Measurements from ENCODE around the gene PCDH15.

The PCDH15 gene

DNA sequence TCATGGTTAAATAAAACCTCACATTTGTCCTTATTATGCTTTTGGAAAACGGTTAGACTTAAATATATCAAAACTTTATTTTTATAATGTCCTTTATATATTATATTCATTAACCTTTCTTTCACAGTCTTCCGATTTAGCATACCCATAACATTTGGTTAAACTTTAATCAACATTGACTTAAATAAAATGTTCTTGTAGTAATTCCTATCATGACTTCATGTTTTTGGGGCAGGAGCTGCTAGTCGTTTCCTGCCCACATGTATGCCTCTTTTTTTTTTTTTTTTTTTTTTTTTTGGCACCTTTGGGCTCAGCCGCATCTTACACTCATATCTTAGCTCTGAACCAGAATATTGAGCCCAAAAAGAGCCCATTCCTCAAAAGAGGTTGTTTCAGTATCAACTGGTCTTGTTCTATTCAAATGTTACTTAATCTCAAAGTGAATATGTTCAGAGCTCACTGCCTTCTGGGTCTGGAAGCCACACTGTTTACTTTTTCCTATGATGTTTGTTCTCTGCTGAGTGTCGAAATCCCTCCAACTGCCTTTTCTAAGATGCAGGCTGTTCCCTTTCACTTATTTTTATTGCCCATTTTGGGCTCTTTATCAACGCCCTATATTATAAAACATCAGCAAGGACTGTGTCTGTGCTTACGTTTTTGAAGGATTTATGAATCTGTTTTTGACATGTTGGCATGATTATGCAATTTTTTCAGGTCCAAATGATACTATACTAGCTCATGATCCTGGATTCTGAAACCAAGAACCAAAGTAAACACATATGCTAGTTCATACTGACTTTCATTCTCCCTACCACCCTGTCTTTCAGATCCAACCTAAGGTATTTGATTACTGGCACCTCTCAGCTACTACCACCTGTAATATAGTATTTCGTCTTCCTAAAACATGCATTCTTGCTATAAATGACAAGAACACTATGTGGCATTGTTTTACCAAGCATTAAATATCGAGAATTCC is 914.4 kb downstream of the PCDH15 start:
- no peaks in the 10 kb centered on the region for H3K4me1 ChIP-seq (ENCODE audit: insufficient read depth, low read length)
- no peaks in the 10 kb centered on the region for H3K9me3 ChIP-seq (ENCODE audit: control insufficient read depth, insufficient read depth, low read length)
- H3K36me3 ChIP-seq (ENCODE audit: insufficient read depth, low read length), result no peaks in the 10 kb centered on the region
- H3K9ac ChIP-seq (ENCODE audit: low read depth, low read length), result no peak overlapping the region

GRCh38 chr10:53864846-53865245 is 936.2 kb downstream of the PCDH15 start:
- Histone ChIP-seq H3K9ac (ENCODE audit: low read depth, low read length) (no peak overlapping the region), H3K36me3 (ENCODE audit: insufficient read depth, low read length) (no peaks in the 10 kb centered on the region), H3K9me3 (ENCODE audit: control insufficient read depth, insufficient read depth, low read length) (no peaks in the 10 kb centered on the region), H3K4me1 (ENCODE audit: insufficient read depth, low read length) (no peaks in the 10 kb centered on the region)

GRCh38 chr10:53852450-53853175 is 948.4 kb downstream of the PCDH15 start:
- Histone ChIP-seq H3K4me1 (ENCODE audit: insufficient read depth, low read length) (no peaks in the 10 kb centered on the region), H3K9me3 (ENCODE audit: control insufficient read depth, insufficient read depth, low read length) (no peaks in the 10 kb centered on the region), H3K9ac (ENCODE audit: low read depth, low read length) (no peak overlapping the region), H3K36me3 (ENCODE audit: insufficient read depth, low read length) (no peaks in the 10 kb centered on the region)

- no peaks in the 10 kb centered on the region for H3K36me3 ChIP-seq (ENCODE audit: insufficient read depth, low read length)
- H3K9me3 ChIP-seq (ENCODE audit: control insufficient read depth, insufficient read depth, low read length), result no peaks in the 10 kb centered on the region
- H3K4me1 ChIP-seq (ENCODE audit: insufficient read depth, low read length), result peaks cover 4% of the 10 kb centered on the region
- H3K9ac ChIP-seq (ENCODE audit: low read depth, low read length), result no peak overlapping the region
Measured at GRCh38 chr10:53846809-53847208, 954.2 kb downstream of the PCDH15 start.

DNA sequence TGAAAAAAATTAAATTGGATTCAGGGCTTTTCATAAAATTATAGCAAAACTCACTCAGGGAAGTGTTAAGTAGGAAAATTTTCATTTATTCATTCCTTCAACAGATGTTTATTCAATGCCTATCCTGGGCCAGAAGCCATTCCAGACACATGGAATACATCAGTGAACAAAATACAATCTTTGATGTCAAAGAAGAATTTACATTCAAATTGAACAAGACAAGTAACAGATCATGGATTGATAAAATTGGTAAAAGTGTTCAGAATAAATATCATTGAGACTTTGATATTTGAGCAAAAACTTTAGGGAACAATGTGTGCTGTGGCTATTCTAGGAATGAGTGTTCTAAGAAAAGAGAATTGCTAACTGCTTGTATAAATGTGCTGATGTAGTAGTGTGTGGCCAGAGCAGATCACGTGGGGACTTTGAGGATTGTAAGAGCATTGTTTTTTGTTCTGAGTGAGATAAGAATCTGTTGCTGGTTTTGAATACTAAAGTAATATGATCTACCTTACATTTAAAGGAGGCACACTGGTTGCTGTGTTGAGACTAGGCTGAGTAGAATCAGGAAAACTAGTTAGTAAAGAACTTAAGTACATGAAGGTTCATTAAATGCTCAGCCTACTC is 957.2 kb downstream of the PCDH15 start:
- Histone ChIP-seq H3K9me3 (ENCODE audit: control insufficient read depth, insufficient read depth, low read length) (no peaks in the 10 kb centered on the region), H3K9ac (ENCODE audit: low read depth, low read length) (no peak overlapping the region)

GRCh38 chr10:53841483-53842145 is 959.4 kb downstream of the PCDH15 start:
- Histone ChIP-seq H3K9me3 (ENCODE audit: control insufficient read depth, insufficient read depth, low read length) (no peaks in the 10 kb centered on the region), H3K9ac (ENCODE audit: low read depth, low read length) (no peak overlapping the region), H3K4me1 (ENCODE audit: insufficient read depth, low read length) (peaks cover 4% of the 10 kb centered on the region), H3K36me3 (ENCODE audit: insufficient read depth, low read length) (no peaks in the 10 kb centered on the region)

More for the DNA sequence above, 957.2 kb downstream of the PCDH15 start:
- Histone ChIP-seq H3K36me3 (ENCODE audit: insufficient read depth, low read length) (no peaks in the 10 kb centered on the region), H3K4me1 (ENCODE audit: insufficient read depth, low read length) (peaks cover 4% of the 10 kb centered on the region)

- Histone ChIP-seq H3K4me1 (ENCODE audit: insufficient read depth, low read length) (peaks cover 4% of the 10 kb centered on the region), H3K36me3 (ENCODE audit: insufficient read depth, low read length) (no peaks in the 10 kb centered on the region)
Measured at GRCh38 chr10:53840653-53841052, 960.4 kb downstream of the PCDH15 start.

GRCh38 chr10:53839440-53840039 is 961.5 kb downstream of the PCDH15 start:
- peaks cover 4% of the 10 kb centered on the region for H3K4me1 ChIP-seq (ENCODE audit: insufficient read depth, low read length)
- H3K9me3 ChIP-seq (ENCODE audit: control insufficient read depth, insufficient read depth, low read length), result no peaks in the 10 kb centered on the region
- no peaks in the 10 kb centered on the region for H3K36me3 ChIP-seq (ENCODE audit: insufficient read depth, low read length)
- H3K9ac ChIP-seq (ENCODE audit: low read depth, low read length), result no peak overlapping the region

More at GRCh38 chr10:53840653-53841052, 960.4 kb downstream of the PCDH15 start:
- Histone ChIP-seq H3K9ac (ENCODE audit: low read depth, low read length) (no peak overlapping the region), H3K9me3 (ENCODE audit: control insufficient read depth, insufficient read depth, low read length) (no peaks in the 10 kb centered on the region)

GRCh38 chr10:53836638-53837037 is 964.4 kb downstream of the PCDH15 start:
- no peak overlapping the region for H3K9ac ChIP-seq (ENCODE audit: low read depth, low read length)
- no peaks in the 10 kb centered on the region for H3K36me3 ChIP-seq (ENCODE audit: insufficient read depth, low read length)
- H3K4me1 ChIP-seq (ENCODE audit: insufficient read depth, low read length), result no peaks in the 10 kb centered on the region
- no peaks in the 10 kb centered on the region for H3K9me3 ChIP-seq (ENCODE audit: control insufficient read depth, insufficient read depth, low read length)

- Histone ChIP-seq H3K4me1 (ENCODE audit: insufficient read depth, low read length) (peaks cover 7% of the 10 kb centered on the region; the same call in 1 of the 2 replicates), H3K9me3 (ENCODE audit: control insufficient read depth, insufficient read depth, low read length) (no peaks in the 10 kb centered on the region), H3K36me3 (ENCODE audit: insufficient read depth, low read length) (no peaks in the 10 kb centered on the region), H3K9ac (ENCODE audit: low read depth, low read length) (no peak overlapping the region)
Measured at GRCh38 chr10:53833908-53834307, 967.1 kb downstream of the PCDH15 start.

DNA sequence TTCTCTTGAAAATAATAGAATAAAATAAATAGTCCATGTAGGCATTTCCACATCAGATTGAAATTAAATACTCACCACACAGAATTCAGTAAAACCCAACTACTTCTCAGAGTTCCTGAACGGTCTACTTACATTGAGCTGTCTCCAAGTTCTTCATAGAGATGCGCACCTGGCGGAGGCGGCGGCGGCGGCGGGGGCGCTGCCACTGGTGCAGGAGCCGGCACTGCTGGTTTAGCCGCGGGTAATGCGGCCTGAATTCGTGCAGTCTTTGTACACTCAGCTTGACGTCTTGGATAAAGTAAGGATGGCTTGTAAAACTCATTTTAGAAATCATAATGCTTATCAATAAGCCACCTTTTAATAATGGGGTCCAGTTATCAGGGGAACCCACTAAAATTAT is 973.8 kb downstream of the PCDH15 start:
- no peak overlapping the region for H3K9ac ChIP-seq (ENCODE audit: low read depth, low read length)
- H3K36me3 ChIP-seq (ENCODE audit: insufficient read depth, low read length), result no peaks in the 10 kb centered on the region
- H3K4me1 ChIP-seq (ENCODE audit: insufficient read depth, low read length), result peaks cover 7% of the 10 kb centered on the region; the same call in 1 of the 2 replicates
- H3K9me3 ChIP-seq (ENCODE audit: control insufficient read depth, insufficient read depth, low read length), result no peaks in the 10 kb centered on the region

GRCh38 chr10:53808677-53809372 is 992.2 kb downstream of the PCDH15 start:
- no peaks in the 10 kb centered on the region for H3K36me3 ChIP-seq (ENCODE audit: insufficient read depth, low read length)
- no peaks in the 10 kb centered on the region for H3K9me3 ChIP-seq (ENCODE audit: control insufficient read depth, insufficient read depth, low read length)
- no peaks in the 10 kb centered on the region for H3K4me1 ChIP-seq (ENCODE audit: insufficient read depth, low read length)
- no peak overlapping the region for H3K9ac ChIP-seq (ENCODE audit: low read depth, low read length)

DNA sequence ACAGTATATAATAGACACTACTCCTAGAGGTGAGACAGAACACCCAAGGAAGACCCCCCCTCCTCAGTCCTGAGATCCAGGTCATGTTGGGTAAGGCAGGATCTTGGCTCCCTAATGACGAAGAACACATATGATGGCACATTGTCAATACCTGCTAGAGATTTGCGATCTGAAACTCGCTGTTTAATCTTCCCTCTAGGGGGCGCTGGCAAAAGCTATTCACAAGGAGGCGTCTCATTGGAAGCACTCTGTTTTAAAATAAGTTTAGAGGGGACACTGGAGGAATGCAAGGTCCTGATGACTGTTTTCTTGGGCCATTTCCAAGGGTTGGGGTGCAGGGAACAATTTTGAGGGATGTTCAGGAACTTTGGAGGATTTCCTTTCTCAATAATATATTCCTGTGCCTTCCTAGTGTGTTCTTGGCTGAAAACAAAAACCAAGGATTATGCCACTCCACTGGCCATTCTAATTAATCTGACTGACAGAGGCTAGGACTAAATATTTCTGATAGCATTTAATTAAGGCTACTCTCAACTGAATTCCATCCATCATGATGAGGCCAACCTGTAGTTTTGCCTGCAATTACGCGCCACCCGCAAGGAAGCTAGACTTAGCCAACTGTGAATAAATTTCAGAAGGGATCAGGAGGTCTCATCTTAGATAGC is 1014.7 kb downstream of the PCDH15 start:
- Histone ChIP-seq H3K4me1 (ENCODE audit: insufficient read depth, low read length) (no peaks in the 10 kb centered on the region), H3K9me3 (ENCODE audit: control insufficient read depth, insufficient read depth, low read length) (no peaks in the 10 kb centered on the region; the same call in 1 of the 2 replicates), H3K9ac (ENCODE audit: low read depth, low read length) (no peak overlapping the region), H3K36me3 (ENCODE audit: insufficient read depth, low read length) (no peaks in the 10 kb centered on the region)

Data from ES-I3 (cell line).